GM18867 (cell line): ENCODE results near the gene KSR2.

Experiments
- ATAC-seq: cut with Tn5 transposase; IDR thresholded peaks from one replicate; pipeline ENCODE4 v1.9.1; 2021; ENCODE audit warnings: mild to moderate bottlenecking, moderate library complexity; ENCODE audit not compliant: unreplicated experiment

KSR2 gene

GRCh38 chr12:117427211-117427610 lies 541.6 kb downstream of the KSR2 start:
- ATAC-seq: no peak

- ATAC-seq: no peak
Measured at GRCh38 chr12:117421987-117422386, 546.8 kb downstream of the KSR2 start.

- ATAC-seq: no peak
Measured at GRCh38 chr12:117421068-117421752, 547.6 kb downstream of the KSR2 start.

GRCh38 chr12:117417004-117417403 lies 551.8 kb downstream of the KSR2 start:
- ATAC-seq: no peak

- no peak for ATAC-seq
Measured at GRCh38 chr12:117412465-117413188, 556.2 kb downstream of the KSR2 start.

GRCh38 chr12:117409286-117409685 lies 559.5 kb downstream of the KSR2 start:
- no peak for ATAC-seq

- no peak for ATAC-seq
Measured at GRCh38 chr12:117408161-117408791, 560.5 kb downstream of the KSR2 start.

- ATAC-seq: no peak
Measured at GRCh38 chr12:117404940-117405339, 563.9 kb downstream of the KSR2 start.

- no peak for ATAC-seq
Measured at GRCh38 chr12:117404203-117404853, 564.5 kb downstream of the KSR2 start.

- ATAC-seq: no peak
Measured at GRCh38 chr12:117403586-117404139, 565.1 kb downstream of the KSR2 start.
